DMS 273 (cell line): ENCODE measurements around the gene PDGFRB.

Source experiments
- DNase-seq: peaks from one replicate; lab custom pipeline; 2025; ENCODE audit not compliant: unreplicated experiment; lab: John Stamatoyannopoulos, UW

Gene PDGFRB

GRCh38 chr5:150147670-150148069 is 8.0 kb downstream of the PDGFRB start:
- DNase-seq: no peak

GRCh38 chr5:150146862-150147601 is 8.6 kb downstream of the PDGFRB start:
- peak; percentile 23 for DNase-seq

- no peak for DNase-seq
Measured at GRCh38 chr5:150146235-150146634, 9.4 kb downstream of the PDGFRB start.

- DNase-seq: no peak
Measured at GRCh38 chr5:150144879-150145278, 10.8 kb downstream of the PDGFRB start.

GRCh38 chr5:150144246-150144801 is 11.3 kb downstream of the PDGFRB start:
- no peak for DNase-seq

- peak; percentile 57 for DNase-seq
Measured at GRCh38 chr5:150143350-150144245, 12.0 kb downstream of the PDGFRB start.

GRCh38 chr5:150142959-150143349 is 12.7 kb downstream of the PDGFRB start:
- DNase-seq: no peak

GRCh38 chr5:150142185-150142958 is 13.3 kb downstream of the PDGFRB start:
- DNase-seq: no peak

- no peak for DNase-seq
Measured at GRCh38 chr5:150141544-150142184, 14.0 kb downstream of the PDGFRB start.

GRCh38 chr5:150140830-150141229 is 14.8 kb downstream of the PDGFRB start:
- DNase-seq: no peak

GRCh38 chr5:150139334-150139733 is 16.3 kb downstream of the PDGFRB start:
- DNase-seq: no peak

- DNase-seq: peak; percentile 25
Measured at GRCh38 chr5:150138551-150139265, 16.9 kb downstream of the PDGFRB start.

- DNase-seq: no peak
Measured at GRCh38 chr5:150137997-150138396, 17.6 kb downstream of the PDGFRB start.

- DNase-seq: no peak
Measured at GRCh38 chr5:150137168-150137957, 18.3 kb downstream of the PDGFRB start.

- no peak for DNase-seq
Measured at GRCh38 chr5:150136305-150137167, 19.1 kb downstream of the PDGFRB start.

- DNase-seq: no peak
Measured at GRCh38 chr5:150135557-150136304, 19.9 kb downstream of the PDGFRB start.

GRCh38 chr5:150134198-150134588 is 21.5 kb downstream of the PDGFRB start:
- no peak for DNase-seq
